SK-N-SH (cell line): Measurements from ENCODE around the gene TRAPPC13. TPM values are rescaled to one million over a fixed set of nuclear protein-coding genes. Genes with fewer than 3 reads are reported as not detected.

Experiments
- CTCF ChIA-PET: fragments of 300-600, 350-600 bp; formaldehyde crosslinking; extraction: SDS; loops from one replicate; lab custom pipeline; 2021; lab: Yijun Ruan, JAX
- POLR2A ChIA-PET: fragments of 350-600 bp; sonication (Branson Sonifier 250); formaldehyde crosslinking; extraction: SDS; loops from one replicate; lab custom pipeline; 2020; ENCODE audit warnings: antibody characterized with exemption, inconsistent platforms; lab: Yijun Ruan, JAX
- DNase-seq: peaks from one replicate; pipeline ENCODE4 v3.0.0; 2012
- H2AFZ ChIP-seq: fragments of 200-600 bp; sonication (generic); 2 replicates; pipeline ENCODE4 v1.8.1; 2016; ENCODE audit warnings: antibody characterized with exemption, mild to moderate bottlenecking, low read depth
- H3F3A ChIP-seq: fragments of 200-600 bp; sonication (generic); replicated peaks from 2 replicates; pipeline ENCODE3; 2016; ENCODE audit warnings: antibody characterized with exemption, mild to moderate bottlenecking; ENCODE audit not compliant: insufficient read depth
- H3K27ac ChIP-seq, 2 experiments: fragments of 200-500 bp in 1 of 2; fragments of 200-600 bp in 1 of 2; sonication (Bioruptor generic) in 1 of 2; sonication (generic), shearing (Covaris generic) in 1 of 2; 2 replicates each; pipeline versions ENCODE4 v1.5.1 to v1.6.1; 2014 to 2016; ENCODE audit warnings: low read depth in 2 of 2, inconsistent platforms in 1 of 2, low read length in 1 of 2, mild to moderate bottlenecking in 1 of 2, mixed read lengths in 1 of 2
- H3K27me3 ChIP-seq: fragments of 200-600 bp; sonication (generic), shearing (Covaris generic); 2 replicates; pipeline ENCODE4 v1.6.1; 2016; ENCODE audit warnings: mixed run types; ENCODE audit not compliant: insufficient read depth
- H3K36me3 ChIP-seq, 2 experiments: fragments of 200-500 bp in 1 of 2; fragments of 200-600 bp in 1 of 2; sonication (Bioruptor generic) in 1 of 2; sonication (generic) in 1 of 2; replicated peaks in 1 of 2; 2 replicates each; pipeline versions ENCODE3 to v1.5.1; 2014 to 2016; ENCODE audit warnings: low read length in 1 of 2, mild to moderate bottlenecking in 1 of 2; ENCODE audit not compliant: insufficient read depth in 2 of 2, control insufficient read depth in 1 of 2
- H3K4me1 ChIP-seq, 2 experiments: fragments of 200-500 bp in 1 of 2; fragments of 200-600 bp in 1 of 2; sonication (Bioruptor generic) in 1 of 2; sonication (generic), shearing (Covaris generic) in 1 of 2; 2 replicates each; pipeline versions ENCODE4 v1.5.1 to v1.6.1; 2014 to 2016; ENCODE audit warnings: low read depth in 1 of 2, low read length in 1 of 2, mixed run types in 1 of 2; ENCODE audit not compliant: insufficient read depth in 2 of 2, control insufficient read depth in 1 of 2
- H3K4me2 ChIP-seq: fragments of 200-600 bp; sonication (generic), shearing (Covaris generic); 2 replicates; pipeline ENCODE4 v1.6.1; 2017; ENCODE audit warnings: mixed run types
- H3K4me3 ChIP-seq, 2 experiments: fragments of 200-500 bp in 1 of 2; fragments of 200-600 bp in 1 of 2; sonication (Bioruptor generic) in 1 of 2; sonication (generic), shearing (Covaris generic) in 1 of 2; 2 replicates each; pipeline versions ENCODE4 v1.5.1 to v1.8.1; 2014 to 2016; ENCODE audit warnings: low read depth in 2 of 2, inconsistent platforms in 1 of 2, low read length in 1 of 2, mild to moderate bottlenecking in 1 of 2, mixed read lengths in 1 of 2, moderate library complexity in 1 of 2
- H3K79me2 ChIP-seq: fragments of 200-600 bp; sonication (generic); 2 replicates; pipeline ENCODE4 v1.8.1; 2017; ENCODE audit warnings: mild to moderate bottlenecking; ENCODE audit not compliant: insufficient read depth
- H3K9ac ChIP-seq: fragments of 200-600 bp; sonication (generic); 2 replicates; pipeline ENCODE4 v1.6.1; 2017; ENCODE audit warnings: mixed run types
- H3K9me2 ChIP-seq: fragments of 200-600 bp; sonication (generic); 2 replicates; pipeline ENCODE4 v1.6.1; 2017; ENCODE audit warnings: mixed run types
- H3K9me3 ChIP-seq: fragments of 200-600 bp; sonication (generic); 2 replicates; pipeline ENCODE4 v1.6.1; 2017; ENCODE audit warnings: mixed run types, mild to moderate bottlenecking, moderate library complexity
- H4K20me1 ChIP-seq: fragments of 200-600 bp; sonication (generic); 2 replicates; pipeline ENCODE4 v1.6.1; 2017; ENCODE audit warnings: mild to moderate bottlenecking, mixed run types; ENCODE audit not compliant: insufficient read depth
- EP300 ChIP-seq, 2 experiments: IDR thresholded peaks; 2 replicates each; pipeline versions ENCODE4 v1.4.0 to v1.6.1; 2012; ENCODE audit warnings: borderline replicate concordance in 1 of 2, low read depth in 1 of 2, low read length in 1 of 2
- EZH2phosphoT487 ChIP-seq: fragments of 200-600 bp; sonication (generic); IDR thresholded peaks from 2 replicates; pipeline ENCODE4 v1.6.1; 2017; ENCODE audit warnings: low read depth, mixed run types, mild to moderate bottlenecking, antibody characterized with exemption, moderate library complexity, borderline replicate concordance
- FOSL2 ChIP-seq: IDR thresholded peaks from 2 replicates; pipeline ENCODE4 v1.4.0; 2012; ENCODE audit warnings: low read depth, mild to moderate bottlenecking, moderate library complexity, borderline replicate concordance
- FOXJ3 ChIP-seq: sonication (generic); formaldehyde crosslinking; IDR thresholded peaks from 2 replicates; pipeline ENCODE4 v1.5.1; 2020; ENCODE audit warnings: mild to moderate bottlenecking, missing genetic modification reagents
- GABPA ChIP-seq: IDR thresholded peaks from 2 replicates; pipeline ENCODE4 v1.4.0; 2012; ENCODE audit warnings: low read depth, mild to moderate bottlenecking
- GATA2 ChIP-seq: sonication (generic); formaldehyde crosslinking; IDR thresholded peaks from 2 replicates; pipeline ENCODE4 v1.5.0; 2020; ENCODE audit warnings: mild to moderate bottlenecking, missing genetic modification reagents
- JUND ChIP-seq: IDR thresholded peaks from 2 replicates; pipeline ENCODE4 v1.4.0; 2012
- MAX ChIP-seq: IDR thresholded peaks from 2 replicates; pipeline ENCODE4 v1.4.0; 2012; ENCODE audit warnings: low read depth
- NFIC ChIP-seq: IDR thresholded peaks from 2 replicates; pipeline ENCODE4 v1.4.0; 2012; ENCODE audit warnings: borderline replicate concordance
- PBX3 ChIP-seq: IDR thresholded peaks from 2 replicates; pipeline ENCODE4; 2012
- POLR2AphosphoS5 ChIP-seq: IDR thresholded peaks from 2 replicates; pipeline ENCODE4 v1.6.1; 2012; ENCODE audit warnings: low read depth, low read length
- RAD21 ChIP-seq: IDR thresholded peaks from 2 replicates; pipeline ENCODE4 v1.6.1; 2012; ENCODE audit warnings: mild to moderate bottlenecking, low read length
- RCOR1 ChIP-seq: fragments of 150-350 bp; IDR thresholded peaks from 2 replicates; pipeline ENCODE4 v1.6.1; 2017; ENCODE audit warnings: antibody characterized with exemption, low read length
- RFX5 ChIP-seq: IDR thresholded peaks from 2 replicates; pipeline ENCODE4 v1.6.1; 2012; ENCODE audit warnings: mild to moderate bottlenecking, improper control_type of control experiment, low read length
- RXRA ChIP-seq: IDR thresholded peaks from 2 replicates; pipeline ENCODE4 v1.4.0; 2012; ENCODE audit warnings: low read depth, mild to moderate bottlenecking, borderline replicate concordance
- TAF1 ChIP-seq: IDR thresholded peaks from 2 replicates; pipeline ENCODE4 v1.6.1; 2012; ENCODE audit warnings: low read depth, mild to moderate bottlenecking, low read length, moderate library complexity, borderline replicate concordance
- USF2 ChIP-seq: fragments of 150-350 bp; IDR thresholded peaks from 2 replicates; pipeline ENCODE4 v1.6.1; 2017; ENCODE audit warnings: antibody characterized with exemption, low read length, low read depth, borderline replicate concordance
- YY1 ChIP-seq: IDR thresholded peaks from 2 replicates; pipeline ENCODE4 v1.4.0; 2012; ENCODE audit warnings: low read depth, mild to moderate bottlenecking
- ZBTB33 ChIP-seq: IDR thresholded peaks from 2 replicates; pipeline ENCODE4 v1.4.0; 2012; ENCODE audit warnings: low read depth, borderline replicate concordance
- WGBS: methylation state at CpG from one replicate; pipeline ENCODE4 v1.1.6; 2017; ENCODE audit warnings: low lambda C conversion rate; 5-methylcytosine and 5-hydroxymethylcytosine counted together
- polyA plus RNA-seq, 3 experiments: library from polyadenylated mRNA; depleted of rRNA; stranded (reverse); fragments of >200 nt; gene quantifications; 2 replicates each; pipeline ENCODE4 v1.2.3, GENCODE V29; 2012
- TF ChIP-seq, protein P1 (sequence below): IDR thresholded peaks from 2 replicates; pipeline ENCODE4 v1.4.0; 2012; ENCODE audit warnings: low read depth, borderline replicate concordance
- TF ChIP-seq, protein P2 (sequence below): fragments of 150-350 bp; IDR thresholded peaks from 2 replicates; pipeline ENCODE4 v1.6.1; 2016; ENCODE audit warnings: mild to moderate bottlenecking, low read depth, low read length

Gene TRAPPC13
- polyA plus RNA-seq, 1 of the 3 experiments (the other 2 are of a cell fraction) = 10.7 TPM

DNA sequence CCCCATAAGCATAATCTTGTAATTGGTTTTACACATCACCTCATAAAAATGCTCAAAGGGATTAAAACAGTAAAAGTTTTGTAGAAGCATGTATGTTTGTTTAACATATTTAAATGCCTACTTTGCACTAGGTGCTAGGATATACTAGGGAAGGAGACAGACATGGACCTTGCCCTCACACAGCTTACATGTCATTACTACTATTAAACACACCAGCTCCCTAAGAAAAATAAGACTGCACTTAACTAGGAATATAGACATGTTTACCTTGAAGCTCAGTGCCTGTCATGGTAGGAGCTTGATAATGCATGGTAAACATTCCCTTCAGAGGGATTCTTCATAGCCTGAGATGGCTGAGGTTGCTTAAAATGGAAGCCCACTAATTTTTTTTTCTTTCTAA is 6.2 kb downstream of the TRAPPC13 start:
- ChIA-PET POLR2A (no interaction called here), CTCF (no interaction called here)
- Histone ChIP-seq H3K36me3 (peaks cover 19 to 36% of the 10 kb centered on the region in 2 experiments), H3K27me3 (no peaks in the 10 kb centered on the region), H3K4me2 (no peak overlapping the region), H3K9me3 (no peaks in the 10 kb centered on the region), H3K27ac (no peak overlapping the region), H3K9me2 (no peaks in the 10 kb centered on the region), H2AFZ (no peak overlapping the region), H4K20me1 (peaks cover 5% of the 10 kb centered on the region; the same call in 1 of the 2 replicates), H3K79me2 (peaks cover 68% of the 10 kb centered on the region), H3K9ac (no peak overlapping the region), H3K4me3 (no peak overlapping the region), H3K4me1 (no peaks in the 10 kb centered on the region; a peak in 1 of 4 replicates), H3F3A (peaks cover 8% of the 10 kb centered on the region)
- DNase-seq = no peak
- no peak for TF ChIP-seq ZBTB33
- no peak for TF ChIP-seq EP300 (IDR thresholded peaks at IDR 0.05; ENCODE audit: borderline replicate concordance in 1 of 2, low read depth in 1 of 2, low read length in 1 of 2)

- Histone ChIP-seq H3K4me1 (no peaks in the 10 kb centered on the region), H4K20me1 (no peaks in the 10 kb centered on the region), H2AFZ (no peak overlapping the region), H3K4me2 (no peak overlapping the region), H3K27ac (no peak overlapping the region), H3K9ac (no peak overlapping the region), H3K4me3 (no peak overlapping the region), H3F3A (peaks cover 12% of the 10 kb centered on the region), H3K9me3 (no peaks in the 10 kb centered on the region), H3K79me2 (no peaks in the 10 kb centered on the region; the same call in 1 of the 2 replicates), H3K9me2 (no peaks in the 10 kb centered on the region), H3K27me3 (no peaks in the 10 kb centered on the region), H3K36me3 (peaks cover 27 to 61% of the 10 kb centered on the region in 2 experiments)
- 94% methylated on average over 4 of the region's 4 CpGs for WGBS
- ChIA-PET POLR2A (no interaction called here), CTCF (interaction anchor here (1.2 to 1.4 kb wide), 2 partner anchors 17 to 24 kb away, joined by 3 to 5 read pairs; no protein-coding TSS in a partner anchor)
- DNase-seq = no peak
- TF ChIP-seq FOSL2 = no peak
- TF ChIP-seq TAF1 = no peak
- TF ChIP-seq, protein P1, sequence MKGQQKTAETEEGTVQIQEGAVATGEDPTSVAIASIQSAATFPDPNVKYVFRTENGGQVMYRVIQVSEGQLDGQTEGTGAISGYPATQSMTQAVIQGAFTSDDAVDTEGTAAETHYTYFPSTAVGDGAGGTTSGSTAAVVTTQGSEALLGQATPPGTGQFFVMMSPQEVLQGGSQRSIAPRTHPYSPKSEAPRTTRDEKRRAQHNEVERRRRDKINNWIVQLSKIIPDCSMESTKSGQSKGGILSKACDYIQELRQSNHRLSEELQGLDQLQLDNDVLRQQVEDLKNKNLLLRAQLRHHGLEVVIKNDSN = no peak
- no peak for TF ChIP-seq EZH2phosphoT487
- TF ChIP-seq MAX = no peak
- no peak for TF ChIP-seq PBX3
- no peak for TF ChIP-seq GABPA
- no peak for TF ChIP-seq RCOR1
- no peak for TF ChIP-seq GATA2
- TF ChIP-seq EP300 (IDR thresholded peaks at IDR 0.05; ENCODE audit: borderline replicate concordance in 1 of 2, low read depth in 1 of 2, low read length in 1 of 2) = no peak
- TF ChIP-seq, protein P2, sequence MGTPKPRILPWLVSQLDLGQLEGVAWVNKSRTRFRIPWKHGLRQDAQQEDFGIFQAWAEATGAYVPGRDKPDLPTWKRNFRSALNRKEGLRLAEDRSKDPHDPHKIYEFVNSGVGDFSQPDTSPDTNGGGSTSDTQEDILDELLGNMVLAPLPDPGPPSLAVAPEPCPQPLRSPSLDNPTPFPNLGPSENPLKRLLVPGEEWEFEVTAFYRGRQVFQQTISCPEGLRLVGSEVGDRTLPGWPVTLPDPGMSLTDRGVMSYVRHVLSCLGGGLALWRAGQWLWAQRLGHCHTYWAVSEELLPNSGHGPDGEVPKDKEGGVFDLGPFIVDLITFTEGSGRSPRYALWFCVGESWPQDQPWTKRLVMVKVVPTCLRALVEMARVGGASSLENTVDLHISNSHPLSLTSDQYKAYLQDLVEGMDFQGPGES = no peak
- no peak for TF ChIP-seq YY1
- no peak for TF ChIP-seq RFX5
- no peak for TF ChIP-seq FOXJ3 (CRISPR knock-in tag)
- TF ChIP-seq RAD21 = no peak
- no peak for TF ChIP-seq NFIC
- TF ChIP-seq RXRA = no peak
- no peak for TF ChIP-seq USF2
- no peak for TF ChIP-seq JUND
- TF ChIP-seq POLR2AphosphoS5 = no peak
Measured at GRCh38 chr5:65640240-65640639, 15.4 kb downstream of the TRAPPC13 start.
